ENCODE results near the gene RDH12.
"Not testable (repeated sequence)": the region's sequence is repeated elsewhere in the genome, so short reads cannot be mapped to it uniquely, and the experiment has no call there.

RDH12 gene

DNA sequence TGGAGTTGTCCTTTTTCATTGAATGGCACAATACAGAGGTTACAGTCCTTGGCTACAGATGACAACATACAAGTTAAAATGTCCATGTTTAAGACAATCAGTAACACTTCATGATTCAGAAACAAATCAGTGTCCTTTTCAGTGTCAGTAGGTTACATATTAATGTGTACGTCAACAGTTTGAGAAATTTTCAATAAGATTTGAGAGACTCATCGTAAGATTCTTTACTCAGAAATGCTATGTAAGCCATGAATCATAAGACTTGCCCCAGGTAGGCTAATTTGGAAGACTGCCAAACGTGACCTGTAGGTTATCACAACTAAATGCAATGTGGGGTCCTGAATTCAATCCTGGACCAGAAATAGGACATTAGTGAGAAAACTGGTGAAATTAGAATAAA lies 3.5 kb downstream of the RDH12 start:
- H3F3A ChIP-seq (ENCODE audit: control insufficient read depth, insufficient read depth), result no peaks in the 10 kb centered on the region
- TF ChIP-seq, protein P1, sequence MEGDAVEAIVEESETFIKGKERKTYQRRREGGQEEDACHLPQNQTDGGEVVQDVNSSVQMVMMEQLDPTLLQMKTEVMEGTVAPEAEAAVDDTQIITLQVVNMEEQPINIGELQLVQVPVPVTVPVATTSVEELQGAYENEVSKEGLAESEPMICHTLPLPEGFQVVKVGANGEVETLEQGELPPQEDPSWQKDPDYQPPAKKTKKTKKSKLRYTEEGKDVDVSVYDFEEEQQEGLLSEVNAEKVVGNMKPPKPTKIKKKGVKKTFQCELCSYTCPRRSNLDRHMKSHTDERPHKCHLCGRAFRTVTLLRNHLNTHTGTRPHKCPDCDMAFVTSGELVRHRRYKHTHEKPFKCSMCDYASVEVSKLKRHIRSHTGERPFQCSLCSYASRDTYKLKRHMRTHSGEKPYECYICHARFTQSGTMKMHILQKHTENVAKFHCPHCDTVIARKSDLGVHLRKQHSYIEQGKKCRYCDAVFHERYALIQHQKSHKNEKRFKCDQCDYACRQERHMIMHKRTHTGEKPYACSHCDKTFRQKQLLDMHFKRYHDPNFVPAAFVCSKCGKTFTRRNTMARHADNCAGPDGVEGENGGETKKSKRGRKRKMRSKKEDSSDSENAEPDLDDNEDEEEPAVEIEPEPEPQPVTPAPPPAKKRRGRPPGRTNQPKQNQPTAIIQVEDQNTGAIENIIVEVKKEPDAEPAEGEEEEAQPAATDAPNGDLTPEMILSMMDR (IDR thresholded peaks at IDR 0.05; ENCODE audit: low read depth, low read length, poor library complexity, severe bottlenecking), result no peak
- no peak for TF ChIP-seq EZH2phosphoT487 (IDR thresholded peaks at IDR 0.05; ENCODE audit: borderline replicate concordance, low read length)

DNA sequence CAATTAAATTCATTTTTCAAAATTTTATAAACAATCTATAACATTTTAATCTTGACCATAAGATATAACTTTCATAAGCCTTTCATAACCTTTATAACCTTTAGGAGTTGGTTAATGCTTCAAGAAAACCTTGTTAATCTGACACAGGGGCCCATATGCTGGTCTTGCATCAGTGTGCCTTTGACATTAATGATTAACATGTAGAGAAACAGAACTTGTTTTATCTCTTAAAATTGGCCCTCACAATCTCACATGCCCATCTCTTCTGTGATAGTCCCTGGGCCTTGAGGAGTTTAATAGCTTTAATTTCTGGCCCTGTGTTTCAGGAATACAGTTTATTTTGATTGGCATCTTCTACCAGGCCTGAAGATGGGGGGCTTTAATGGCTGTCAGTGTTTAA lies 7.7 kb downstream of the RDH12 start:
- not testable (repeated sequence) for H3K4me1 ChIP-seq (ENCODE audit: control insufficient read depth, low read length); H3K79me2 ChIP-seq (ENCODE audit: control insufficient read depth, low read length); H3K27me3 ChIP-seq (ENCODE audit: control insufficient read depth, low read length); H3K27ac ChIP-seq (ENCODE audit: low read depth, low read length); H3K36me3 ChIP-seq (ENCODE audit: control insufficient read depth, low read length); H4K20me1 ChIP-seq (ENCODE audit: control insufficient read depth, insufficient read depth, low read depth, low read length); H3F3A ChIP-seq (ENCODE audit: control insufficient read depth, insufficient read depth); H3K9me2 ChIP-seq (replicated peaks; ENCODE audit: control insufficient read depth, low read length); H3K4me3 ChIP-seq (ENCODE audit: low read length); H3K4me2 ChIP-seq (ENCODE audit: low read length)
- H3K9me3 ChIP-seq (ENCODE audit: control insufficient read depth, insufficient read depth, low read length), result peaks cover 15% of the 10 kb centered on the region

More for the DNA sequence above, 3.5 kb downstream of the RDH12 start:
- Histone ChIP-seq H3K27ac (ENCODE audit: low read depth, low read length) (no peak overlapping the region), H3K4me2 (ENCODE audit: low read length) (no peak overlapping the region), H4K20me1 (ENCODE audit: control insufficient read depth, insufficient read depth, low read depth, low read length) (no peaks in the 10 kb centered on the region), H3K79me2 (ENCODE audit: control insufficient read depth, low read length) (no peaks in the 10 kb centered on the region), H3K27me3 (ENCODE audit: control insufficient read depth, low read length) (peaks cover 3% of the 10 kb centered on the region; the same call in 1 of the 2 replicates), H3K4me1 (ENCODE audit: control insufficient read depth, low read length) (peaks cover 5% of the 10 kb centered on the region), H3K9me3 (ENCODE audit: control insufficient read depth, insufficient read depth, low read length) (peaks cover 15% of the 10 kb centered on the region), H3K4me3 (ENCODE audit: low read length) (no peak overlapping the region), H3K36me3 (ENCODE audit: control insufficient read depth, low read length) (no peaks in the 10 kb centered on the region), H3K9me2 (replicated peaks; ENCODE audit: control insufficient read depth, low read length) (no peaks in the 10 kb centered on the region)

DNA sequence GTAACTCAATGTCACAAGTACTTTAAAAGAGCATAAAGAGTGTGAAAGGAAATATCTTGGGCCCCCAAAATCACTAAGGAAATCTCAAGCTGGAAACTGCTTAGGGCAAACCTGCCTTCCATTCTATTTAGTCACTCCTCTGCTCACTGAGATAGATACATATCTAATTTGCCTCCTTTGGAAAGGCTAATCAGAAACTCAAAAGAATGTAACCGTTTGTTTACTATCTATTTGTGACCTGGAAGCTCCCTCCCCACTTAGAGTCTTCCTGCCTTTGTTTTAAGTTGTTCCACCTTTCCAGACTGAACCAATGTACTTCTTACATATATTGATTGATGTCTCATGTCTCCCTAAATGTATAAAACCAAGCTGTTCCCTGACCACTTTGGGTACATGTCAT lies 8.1 kb downstream of the RDH12 start:
- not testable (repeated sequence) for H3K79me2 ChIP-seq (ENCODE audit: control insufficient read depth, low read length); H3K4me1 ChIP-seq (ENCODE audit: control insufficient read depth, low read length); H3K36me3 ChIP-seq (ENCODE audit: control insufficient read depth, low read length); H3F3A ChIP-seq (ENCODE audit: control insufficient read depth, insufficient read depth); H3K27me3 ChIP-seq (ENCODE audit: control insufficient read depth, low read length); H3K27ac ChIP-seq (ENCODE audit: low read depth, low read length); H4K20me1 ChIP-seq (ENCODE audit: control insufficient read depth, insufficient read depth, low read depth, low read length); H3K4me2 ChIP-seq (ENCODE audit: low read length); H3K9me2 ChIP-seq (replicated peaks; ENCODE audit: control insufficient read depth, low read length); H3K4me3 ChIP-seq (ENCODE audit: low read length)
- H3K9me3 ChIP-seq (ENCODE audit: control insufficient read depth, insufficient read depth, low read length), result peaks cover 15% of the 10 kb centered on the region

DNA sequence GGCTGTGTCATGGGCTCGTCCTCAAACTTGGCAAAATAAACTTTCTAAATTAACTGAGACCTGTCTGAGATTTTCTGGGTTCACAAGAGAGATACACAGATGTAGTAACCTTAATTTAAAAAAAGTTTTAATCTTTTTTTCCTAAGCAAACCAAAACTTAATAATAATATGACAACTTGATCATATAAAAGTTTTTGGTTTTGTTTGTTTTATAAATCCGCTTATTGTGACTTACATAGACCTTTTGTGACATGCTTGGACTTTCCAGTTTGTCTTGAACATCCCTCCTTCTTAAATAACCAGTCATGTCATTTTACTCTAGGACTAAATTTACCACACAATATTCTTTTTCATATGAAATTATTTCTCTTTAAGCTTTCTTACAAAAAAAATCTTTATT lies 8.5 kb downstream of the RDH12 start:
- no peak overlapping the region for H3K27ac ChIP-seq (ENCODE audit: low read depth, low read length)
- no peaks in the 10 kb centered on the region for H3K79me2 ChIP-seq (ENCODE audit: control insufficient read depth, low read length)
- H3K36me3 ChIP-seq (ENCODE audit: control insufficient read depth, low read length), result no peaks in the 10 kb centered on the region
- no peaks in the 10 kb centered on the region for H3K9me2 ChIP-seq (replicated peaks; ENCODE audit: control insufficient read depth, low read length)
- peaks cover 15% of the 10 kb centered on the region for H3K9me3 ChIP-seq (ENCODE audit: control insufficient read depth, insufficient read depth, low read length)
- H3K4me1 ChIP-seq (ENCODE audit: control insufficient read depth, low read length), result no peaks in the 10 kb centered on the region
- H3K4me2 ChIP-seq (ENCODE audit: low read length), result no peak overlapping the region
- no peaks in the 10 kb centered on the region for H3K27me3 ChIP-seq (ENCODE audit: control insufficient read depth, low read length)
- no peaks in the 10 kb centered on the region for H4K20me1 ChIP-seq (ENCODE audit: control insufficient read depth, insufficient read depth, low read depth, low read length)
- TF ChIP-seq, protein P1 (IDR thresholded peaks at IDR 0.05; ENCODE audit: low read depth, low read length, poor library complexity, severe bottlenecking), result no peak
- TF ChIP-seq EZH2phosphoT487 (IDR thresholded peaks at IDR 0.05; ENCODE audit: borderline replicate concordance, low read length), result no peak
- no peak overlapping the region for H3K4me3 ChIP-seq (ENCODE audit: low read length)
- no peaks in the 10 kb centered on the region for H3F3A ChIP-seq (ENCODE audit: control insufficient read depth, insufficient read depth)

Data from DOHH2 (cell line).